ENCODE data around the gene KRTAP10-3. TPM values are rescaled to one million over a fixed set of nuclear protein-coding genes. Genes with fewer than 3 reads are reported as not detected.
"Not testable (repeated sequence)": the region's sequence is repeated elsewhere in the genome, so short reads cannot be mapped to it uniquely, and the experiment has no call there.

The KRTAP10-3 gene
- total RNA-seq, 1 donor from 2014 or later, result not detected

- no peak for TF ChIP-seq CTCF (IDR thresholded peaks at IDR 0.05)
- Mint-ChIP-seq H3K4me1 (ENCODE audit: low read depth) (no peaks in the 10 kb centered on the region), H3K4me3 (ENCODE audit: unreplicated experiment) (no peak overlapping the region), H3K27ac (ENCODE audit: unreplicated experiment) (no peak overlapping the region), H3K9me3 (ENCODE audit: low read depth) (peaks cover 18% of the 10 kb centered on the region), H3K36me3 (ENCODE audit: low read depth) (peaks cover 6% of the 10 kb centered on the region), H3K27me3 (ENCODE audit: low read depth) (peaks cover 69% of the 10 kb centered on the region)
- peak; percentile 61 for DNase-seq (ENCODE audit: low spot score)
Measured at GRCh38 chr21:44601596-44602462, 43.2 kb upstream of the KRTAP10-3 start.

- H3K27ac Mint-ChIP-seq (ENCODE audit: unreplicated experiment); H3K4me3 Mint-ChIP-seq (ENCODE audit: unreplicated experiment); H3K4me1 Mint-ChIP-seq (ENCODE audit: low read depth); H3K36me3 Mint-ChIP-seq (ENCODE audit: low read depth): not testable (repeated sequence)
- peak; percentile 75 for DNase-seq (ENCODE audit: low spot score)
- peaks cover 18% of the 10 kb centered on the region for H3K9me3 Mint-ChIP-seq (ENCODE audit: low read depth)
- H3K27me3 Mint-ChIP-seq (ENCODE audit: low read depth), result peaks cover 69% of the 10 kb centered on the region
Measured at GRCh38 chr21:44601091-44601490, 42.5 kb upstream of the KRTAP10-3 start.

- not testable (repeated sequence) for DNase-seq (ENCODE audit: low spot score)
Measured at GRCh38 chr21:44600118-44600978, 41.8 kb upstream of the KRTAP10-3 start, which contains the start of gene KRTAP10-7. Gene KRTAP10-7, plus strand, starts transcription at chr21:44600597. Its CDS starts 25 bp downstream, at chr21:44600622.

GRCh38 chr21:44599264-44600029 lies 40.9 kb upstream of the KRTAP10-3 start:
- no peak for DNase-seq (ENCODE audit: low spot score)
- Mint-ChIP-seq H3K9me3 (ENCODE audit: low read depth) (peaks cover 15% of the 10 kb centered on the region), H3K4me3 (ENCODE audit: unreplicated experiment) (no peak overlapping the region), H3K27me3 (ENCODE audit: low read depth) (peaks cover 66% of the 10 kb centered on the region), H3K4me1 (ENCODE audit: low read depth) (no peaks in the 10 kb centered on the region), H3K36me3 (ENCODE audit: low read depth) (peaks cover 3% of the 10 kb centered on the region), H3K27ac (ENCODE audit: unreplicated experiment) (no peak overlapping the region)
- no peak for TF ChIP-seq CTCF (IDR thresholded peaks at IDR 0.05)

More at GRCh38 chr21:44600118-44600978, 41.8 kb upstream of the KRTAP10-3 start, which contains the start of gene KRTAP10-7:
- H3K27ac Mint-ChIP-seq (ENCODE audit: unreplicated experiment); H3K36me3 Mint-ChIP-seq (ENCODE audit: low read depth); H3K4me3 Mint-ChIP-seq (ENCODE audit: unreplicated experiment); H3K4me1 Mint-ChIP-seq (ENCODE audit: low read depth): not testable (repeated sequence)
- H3K27me3 Mint-ChIP-seq (ENCODE audit: low read depth), result peaks cover 68% of the 10 kb centered on the region
- peaks cover 18% of the 10 kb centered on the region for H3K9me3 Mint-ChIP-seq (ENCODE audit: low read depth)

GRCh38 chr21:44598061-44598460 lies 39.5 kb upstream of the KRTAP10-3 start:
- Mint-ChIP-seq H3K36me3 (ENCODE audit: low read depth) (peaks cover 3% of the 10 kb centered on the region), H3K27ac (ENCODE audit: unreplicated experiment) (no peak overlapping the region), H3K4me1 (ENCODE audit: low read depth) (peaks cover 6% of the 10 kb centered on the region), H3K4me3 (ENCODE audit: unreplicated experiment) (no peak overlapping the region), H3K9me3 (ENCODE audit: low read depth) (peaks cover 10% of the 10 kb centered on the region), H3K27me3 (ENCODE audit: low read depth) (peaks cover 66% of the 10 kb centered on the region)
- TF ChIP-seq CTCF (IDR thresholded peaks at IDR 0.05), result no peak
- DNase-seq (ENCODE audit: low spot score), result no peak
